PC-9 (cell line): ENCODE data around the gene BEST2. TPM values are rescaled to one million over a fixed set of nuclear protein-coding genes. Genes with fewer than 3 reads are reported as not detected.
A peak's percentile ranks its signal among the peaks of the same experiment; 100 is the strongest.

Source experiments
- BruUV-seq: library from RNA; stranded (reverse); fragments of 400-500 nt; replicated peaks from 2 replicates; lab custom pipeline; 2021; lab: Mats Ljungman, UMichigan
- CTCF ChIA-PET: fragments of 300-600 bp; sonication (Branson Sonifier 250); formaldehyde crosslinking; loops from one replicate; lab custom pipeline; 2022; ENCODE audit warnings: antibody characterized with exemption; lab: Charles Lee
- POLR2A ChIA-PET: fragments of 300-600 bp; sonication (Branson Sonifier 250); formaldehyde crosslinking; loops from one replicate; lab custom pipeline; 2022; ENCODE audit warnings: antibody characterized with exemption; ENCODE audit not compliant: unreplicated experiment; lab: Charles Lee
- DNase-seq, 2 experiments: peaks; one replicate each; pipeline versions ENCODE4 v3.0.0 to v3.0.0-alpha.2; 2015 to 2022; ENCODE audit warnings: mixed read lengths in 1 of 2
- H2AFZ ChIP-seq: fragments of 200-600 bp; sonication (generic); 2 replicates; pipeline ENCODE4 v1.8.1; 2017; ENCODE audit warnings: antibody characterized with exemption
- H3F3A ChIP-seq: fragments of 200-600 bp; sonication (generic); 2 replicates; pipeline ENCODE4 v1.8.1; 2017; ENCODE audit warnings: antibody characterized with exemption, mild to moderate bottlenecking, low read depth; ENCODE audit not compliant: insufficient read depth
- H3K27ac ChIP-seq: fragments of 200-600 bp; sonication (generic); 2 replicates; pipeline ENCODE4 v1.6.1; 2016; ENCODE audit warnings: mixed run types
- H3K27me3 ChIP-seq: fragments of 200-600 bp; sonication (generic); 2 replicates; pipeline ENCODE4 v1.6.1; 2016; ENCODE audit warnings: low read depth, mixed run types; ENCODE audit not compliant: insufficient read depth
- H3K36me3 ChIP-seq: fragments of 200-600 bp; sonication (generic); 2 replicates; pipeline ENCODE4 v1.6.1; 2016; ENCODE audit warnings: low read depth, mixed run types
- H3K4me1 ChIP-seq: fragments of 200-600 bp; sonication (generic); replicated peaks from 2 replicates; pipeline ENCODE4 v1.6.1; 2016; ENCODE audit warnings: mixed run types; ENCODE audit not compliant: insufficient read depth
- H3K4me2 ChIP-seq: fragments of 200-600 bp; sonication (generic); 2 replicates; pipeline ENCODE4 v1.6.1; 2017; ENCODE audit warnings: mixed run types
- H3K4me3 ChIP-seq: fragments of 200-600 bp; sonication (generic); 2 replicates; pipeline ENCODE4 v1.6.1; 2016; ENCODE audit warnings: mixed run types
- H3K79me2 ChIP-seq: fragments of 200-600 bp; sonication (generic); 2 replicates; pipeline ENCODE4 v1.6.1; 2017; ENCODE audit warnings: low read depth, mixed run types
- H3K9me2 ChIP-seq: fragments of 200-600 bp; sonication (generic); 2 replicates; pipeline ENCODE4 v1.8.1; 2017; ENCODE audit warnings: mild to moderate bottlenecking; ENCODE audit not compliant: insufficient read depth
- H3K9me3 ChIP-seq: fragments of 200-600 bp; sonication (generic); 2 replicates; pipeline ENCODE4 v1.8.1; 2016; ENCODE audit warnings: low read depth; ENCODE audit not compliant: insufficient read depth
- H4K20me1 ChIP-seq: fragments of 200-600 bp; sonication (generic); 2 replicates; pipeline ENCODE4 v1.8.1; 2017; ENCODE audit not compliant: insufficient read depth
- CTCF ChIP-seq: fragments of 200-600 bp; sonication (generic); conservative IDR thresholded peaks from 2 replicates; pipeline ENCODE4 v1.6.1; 2017; ENCODE audit warnings: mixed run types, antibody characterized with exemption, mild to moderate bottlenecking, moderate library complexity
- EZH2 ChIP-seq: fragments of 200-600 bp; sonication (generic); IDR thresholded peaks from 2 replicates; pipeline ENCODE4 v1.8.0; 2017; ENCODE audit warnings: antibody characterized with exemption, low read depth
- intact Hi-C: fragments of 100-400 bp; cut with micrococcal nuclease; formaldehyde crosslinking; loops from one replicate; pipeline ENCODE4 v1.10.0; 2022; ENCODE audit not compliant: unreplicated experiment
- total RNA-seq: library from RNA; stranded (reverse); gene quantifications from 2 replicates; pipeline ENCODE4 v1.2.3, GENCODE V29; 2021

Gene BEST2
- total RNA-seq, 1 experiment from 2014 or later: not detected

GRCh38 chr19:12793290-12794195, 42.0 kb downstream of the BEST2 start:
- ChIA-PET POLR2A (interaction anchor here (0.6 to 3.8 kb wide), 7 partner anchors 12 to 399 kb away, joined by 3 to 59 read pairs (median 8); no protein-coding TSS in a partner anchor), CTCF (interaction anchor here (0.6 to 2.2 kb wide), 5 partner anchors 11 to 113 kb away, joined by 3 to 11 read pairs (median 4); no protein-coding TSS in a partner anchor)
- DNase-seq: peak; percentile 87 to 94
- Histone ChIP-seq H3K27ac (peak overlapping the region; percentile 78), H3K36me3 (no peaks in the 10 kb centered on the region; the same call in 1 of the 2 replicates), H3K9me3 (no peaks in the 10 kb centered on the region), H4K20me1 (peaks cover 18% of the 10 kb centered on the region), H3K27me3 (no peaks in the 10 kb centered on the region), H3K79me2 (peaks cover 33% of the 10 kb centered on the region), H3F3A (peaks cover 73% of the 10 kb centered on the region), H3K4me3 (peak overlapping the region; percentile 73), H3K9me2 (no peaks in the 10 kb centered on the region), H2AFZ (no peak overlapping the region), H3K4me1 (peaks cover 40% of the 10 kb centered on the region), H3K4me2 (peak overlapping the region; percentile 91)
- TF ChIP-seq CTCF (no peak; the same call in 1 of the 2 replicates), EZH2 (no peak)
- TSS peak; percentile 27 for BruUV-seq
- intact Hi-C loops: no loop called here

- Histone ChIP-seq H3K27ac (peak overlapping the region; percentile 78), H3K4me2 (peak overlapping the region; percentile 91), H3K79me2 (peaks cover 32% of the 10 kb centered on the region), H3K36me3 (peaks cover under 1% of the 10 kb centered on the region; the same call in 1 of the 2 replicates), H3K9me2 (no peaks in the 10 kb centered on the region), H2AFZ (no peak overlapping the region), H3K4me3 (peak overlapping the region; percentile 73; the same call in 1 of the 2 replicates), H3K27me3 (no peaks in the 10 kb centered on the region), H4K20me1 (peaks cover 18% of the 10 kb centered on the region), H3K9me3 (no peaks in the 10 kb centered on the region), H3F3A (peaks cover 73% of the 10 kb centered on the region), H3K4me1 (peaks cover 33% of the 10 kb centered on the region)
- TF ChIP-seq EZH2: no peak
- no peak for TF ChIP-seq CTCF
- BruUV-seq: no TSS peak
- intact Hi-C loops: no loop called here
- ChIA-PET CTCF (interaction anchor here (0.7 to 1.4 kb wide), 2 partner anchors 42 to 147 kb away, joined by 4 to 5 read pairs; no protein-coding TSS in a partner anchor), POLR2A (interaction anchor here (0.7 kb wide), 3 partner anchors 29 to 43 kb away, joined by 18 to 38 read pairs (median 20); no protein-coding TSS in a partner anchor)
- no peak for DNase-seq
These were observed 42.8 kb downstream of the BEST2 start for GRCh38 chr19:12794196-12794941.

GRCh38 chr19:12794971-12795381, 43.4 kb downstream of the BEST2 start:
- BruUV-seq: no TSS peak
- Histone ChIP-seq H3K79me2 (peaks cover 37% of the 10 kb centered on the region), H3K27me3 (no peaks in the 10 kb centered on the region), H4K20me1 (peaks cover 18% of the 10 kb centered on the region), H3K9me3 (no peaks in the 10 kb centered on the region), H3K9me2 (no peaks in the 10 kb centered on the region), H3K36me3 (peaks cover 7% of the 10 kb centered on the region; the same call in 1 of the 2 replicates), H3K4me1 (peaks cover 33% of the 10 kb centered on the region), H3F3A (peaks cover 78% of the 10 kb centered on the region), H3K27ac (no peak overlapping the region), H3K4me2 (peak overlapping the region; percentile 91), H2AFZ (no peak overlapping the region), H3K4me3 (no peak overlapping the region; the same call in 1 of the 2 replicates)
- ChIA-PET CTCF (interaction anchor here (0.7 to 1.8 kb wide), 4 partner anchors 29 to 146 kb away, joined by 4 to 14 read pairs (median 4); no protein-coding TSS in a partner anchor), POLR2A (interaction anchor here (0.7 to 1.1 kb wide), 5 partner anchors 21 to 71 kb away, joined by 4 to 38 read pairs (median 18); no protein-coding TSS in a partner anchor)
- intact Hi-C loops: no loop called here
- no peak for TF ChIP-seq CTCF
- TF ChIP-seq EZH2: no peak
- DNase-seq: no peak
